Naive B cell (primary cell): ENCODE results near the gene KIRREL1. TPM values are rescaled to one million over a fixed set of nuclear protein-coding genes. Genes with fewer than 3 reads are reported as not detected.
A peak's percentile ranks its signal among the peaks of the same experiment; 100 is the strongest.
"Not testable (repeated sequence)": the region's sequence is repeated elsewhere in the genome, so short reads cannot be mapped to it uniquely, and the experiment has no call there.

ENCODE experiments used
- ATAC-seq, 2 donors: fragments of 150-1000 bp; cut with Tn5 transposase; 2 replicates each; pipeline ENCODE4 v1.10.0; 2021; ENCODE audit warnings: low read depth in 2 of 2, mild to moderate bottlenecking in 2 of 2, moderate library complexity in 2 of 2
- DNase-seq: peaks from one replicate; pipeline ENCODE4 v3.0.0; 2022
- H3K27ac Mint-ChIP-seq, 6 donors: one replicate each; pipeline ENCODE4 v1.8.0; 2020 to 2022; ENCODE audit warnings: mild to moderate bottlenecking in 6 of 6, mixed read lengths in 6 of 6, moderate library complexity in 5 of 6, inconsistent platforms in 2 of 6
- H3K27me3 Mint-ChIP-seq, 3 donors: one replicate each; pipeline ENCODE4 v1.8.0; 2021 to 2022; ENCODE audit warnings: mixed read lengths in 3 of 3, mild to moderate bottlenecking in 1 of 3
- H3K36me3 Mint-ChIP-seq, 2 donors: one replicate each; pipeline ENCODE4 v1.8.0; 2020 to 2022; ENCODE audit warnings: mixed read lengths in 2 of 2, inconsistent platforms in 1 of 2, mild to moderate bottlenecking in 1 of 2
- H3K4me1 Mint-ChIP-seq, 3 donors: one replicate each; pipeline ENCODE4 v1.8.0; 2020 to 2022; ENCODE audit warnings: mixed read lengths in 3 of 3, inconsistent platforms in 1 of 3, mild to moderate bottlenecking in 1 of 3, moderate library complexity in 1 of 3
- H3K4me3 Mint-ChIP-seq, 8 donors: one replicate each; pipeline ENCODE4 v1.8.0; 2020 to 2022; ENCODE audit warnings: mild to moderate bottlenecking in 8 of 8, mixed read lengths in 8 of 8, moderate library complexity in 8 of 8, inconsistent platforms in 2 of 8
- H3K9me3 Mint-ChIP-seq, 7 donors: one replicate each; pipeline ENCODE4 v1.8.0; 2020 to 2022; ENCODE audit warnings: mixed read lengths in 7 of 7, mild to moderate bottlenecking in 5 of 7, inconsistent platforms in 2 of 7, moderate library complexity in 1 of 7
- polyA plus RNA-seq, 6 donors: library from polyadenylated mRNA; unstranded; fragments of 300-500 nt; fragmentation: Illumina TruSeq; gene quantifications; one replicate each; pipeline ENCODE4 v1.2.3, GENCODE V29; 2021; ENCODE audit warnings: low read depth in 6 of 6

KIRREL1 gene
- polyA plus RNA-seq, 6 donors from 2014 or later: not detected

GRCh38 chr1:158118713-158119402, 125.4 kb downstream of the KIRREL1 start:
- H3K9me3 Mint-ChIP-seq: no peaks in the 10 kb centered on the region

DNA sequence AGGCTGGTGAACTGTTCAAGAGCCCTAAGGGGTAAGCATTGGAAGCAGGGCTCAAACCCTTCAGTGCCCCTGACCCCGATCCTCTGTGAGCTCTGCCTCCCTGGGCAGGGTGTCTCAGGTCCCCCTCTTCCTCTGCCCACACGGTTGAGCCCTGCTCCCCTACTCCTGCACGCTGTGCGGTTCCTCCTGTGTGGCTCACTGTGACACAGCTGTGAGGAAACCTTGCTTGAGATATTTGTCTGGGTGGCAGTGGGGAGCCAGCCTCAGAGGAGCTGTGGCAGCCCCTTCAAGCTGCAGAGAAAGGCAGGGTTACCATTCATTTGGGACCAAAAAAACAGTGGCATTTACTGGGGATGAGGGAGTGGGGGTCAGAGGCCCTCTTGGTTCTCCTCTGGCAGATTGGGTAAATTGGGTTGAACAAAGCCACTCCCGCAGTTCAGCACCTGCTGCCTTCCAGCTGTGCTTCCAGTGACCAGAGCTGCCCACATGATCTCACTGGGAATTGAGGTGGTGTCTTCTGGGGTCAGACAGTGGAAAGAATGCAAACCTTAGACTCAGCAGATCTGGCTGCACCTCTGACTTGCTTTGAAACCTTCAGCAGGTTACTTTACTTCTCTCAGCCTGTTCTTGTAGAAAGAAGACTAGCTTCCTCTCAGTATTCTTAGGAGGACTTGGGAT, 126.7 kb downstream of the KIRREL1 start:
- Mint-ChIP-seq H3K27me3 (peaks cover 23 to 44% (median 36%) of the 10 kb centered on the region in 3 donors), H3K9me3 (no peaks in the 10 kb centered on the region), H3K4me3 (no peak overlapping the region), H3K4me1 (peaks cover 20 to 21% (median 20%) of the 10 kb centered on the region in 3 donors), H3K36me3 (no peaks in the 10 kb centered on the region), H3K27ac (no peak overlapping the region)
- DNase-seq (no peak), ATAC-seq (no peak)

More at GRCh38 chr1:158118713-158119402, 125.4 kb downstream of the KIRREL1 start:
- H3K36me3 Mint-ChIP-seq: no peaks in the 10 kb centered on the region
- H3K4me3 Mint-ChIP-seq: peak overlapping the region in 3 of 8 donors; percentile 67 to 89 (median 69)
- ATAC-seq: no peak
- H3K4me1 Mint-ChIP-seq: peaks cover 23 to 29% (median 23%) of the 10 kb centered on the region in 3 donors
- peaks cover 20 to 41% (median 33%) of the 10 kb centered on the region in 3 donors for H3K27me3 Mint-ChIP-seq
- no peak for DNase-seq
- H3K27ac Mint-ChIP-seq: no peak overlapping the region

DNA sequence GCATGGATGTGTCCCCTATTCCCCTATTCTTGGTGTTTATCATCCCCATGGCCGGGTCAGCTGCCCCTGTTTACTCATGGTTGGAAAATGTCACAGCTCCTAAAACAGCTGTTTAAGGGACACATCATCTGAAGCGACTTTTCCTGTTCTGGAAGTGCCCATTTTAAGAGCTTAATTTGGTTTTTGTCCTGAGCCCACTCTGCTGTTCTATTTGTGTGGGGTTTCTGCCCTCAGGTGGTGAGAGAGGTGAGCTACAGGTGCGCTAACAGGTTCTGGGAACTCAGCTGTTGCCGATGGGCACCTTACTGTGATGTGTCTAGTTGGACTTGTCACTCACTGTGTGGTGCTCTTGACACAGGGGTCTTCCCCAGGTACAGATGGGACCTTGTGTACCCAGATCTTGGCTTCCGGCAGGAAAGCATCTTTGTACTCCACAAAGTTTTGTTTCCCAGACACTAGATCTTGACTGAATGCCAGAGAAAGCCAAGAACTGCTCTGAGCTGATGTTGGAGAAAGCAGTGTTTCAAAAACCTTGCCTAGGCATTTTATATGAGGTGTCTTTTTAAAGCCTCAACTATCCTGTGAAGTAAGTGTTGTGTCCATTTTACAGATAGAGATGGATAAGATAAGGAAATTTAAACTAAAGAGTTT, 128.3 kb downstream of the KIRREL1 start:
- Mint-ChIP-seq H3K27ac (peak overlapping the region in 1 of 6 donors; percentile 10), H3K4me3 (no peak overlapping the region), H3K9me3 (no peaks in the 10 kb centered on the region), H3K36me3 (no peaks in the 10 kb centered on the region), H3K4me1 (peaks cover 14 to 17% (median 17%) of the 10 kb centered on the region in 3 donors), H3K27me3 (peaks cover 8 to 32% (median 29%) of the 10 kb centered on the region in 3 donors)
- ATAC-seq (peak; percentile 44 to 45), DNase-seq (peak; percentile 48)

DNA sequence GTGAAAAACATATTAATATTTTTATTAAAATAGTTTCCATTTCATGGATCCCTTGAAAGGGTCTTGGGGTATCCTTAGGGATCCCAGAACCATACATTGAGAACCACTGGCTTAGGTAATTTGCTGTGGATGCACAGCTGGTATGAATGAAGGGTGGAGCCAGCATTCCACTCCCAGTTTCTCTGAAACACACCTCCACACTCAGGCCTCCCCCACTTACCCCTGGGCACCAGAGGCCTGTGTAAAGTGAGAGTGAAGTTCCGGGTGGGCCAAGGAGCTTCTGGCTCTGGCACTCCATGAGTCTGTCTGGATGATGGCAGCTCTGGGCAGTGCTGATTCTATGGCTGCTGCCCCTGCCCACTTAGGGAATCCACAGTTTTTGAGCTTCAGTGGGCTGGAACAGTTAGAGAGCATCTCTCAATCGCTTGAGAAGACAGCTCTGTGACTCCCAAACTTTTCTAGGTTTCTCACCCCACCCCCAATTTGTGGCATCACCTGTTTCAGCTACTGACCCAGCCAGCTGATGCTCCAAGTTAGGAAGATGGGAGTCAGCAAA, 129.5 kb downstream of the KIRREL1 start:
- H3K27me3 Mint-ChIP-seq: peaks cover 8 to 32% (median 27%) of the 10 kb centered on the region in 3 donors
- DNase-seq: no peak
- no peak overlapping the region for H3K27ac Mint-ChIP-seq
- H3K4me1 Mint-ChIP-seq: peaks cover 11 to 12% (median 12%) of the 10 kb centered on the region in 3 donors
- H3K36me3 Mint-ChIP-seq: no peaks in the 10 kb centered on the region
- H3K4me3 Mint-ChIP-seq: no peak overlapping the region
- no peaks in the 10 kb centered on the region for H3K9me3 Mint-ChIP-seq
- no peak for ATAC-seq

- Mint-ChIP-seq H3K27me3 (peaks cover 8 to 24% (median 18%) of the 10 kb centered on the region in 3 donors), H3K36me3 (no peaks in the 10 kb centered on the region), H3K4me3 (no peak overlapping the region), H3K9me3 (no peaks in the 10 kb centered on the region), H3K27ac (no peak overlapping the region), H3K4me1 (peaks cover 4 to 6% (median 4%) of the 10 kb centered on the region in 3 donors)
- ATAC-seq (no peak), DNase-seq (no peak)
Measured at GRCh38 chr1:158124034-158124433, 130.6 kb downstream of the KIRREL1 start.

- Mint-ChIP-seq H3K9me3 (no peaks in the 10 kb centered on the region), H3K27ac (peak overlapping the region in 1 of 6 donors; percentile 41), H3K36me3 (no peaks in the 10 kb centered on the region), H3K4me3 (no peak overlapping the region), H3K4me1 (peaks cover 4 to 6% (median 4%) of the 10 kb centered on the region in 3 donors), H3K27me3 (peaks cover 8 to 18% (median 15%) of the 10 kb centered on the region in 3 donors)
- ATAC-seq: peak; percentile 87 to 92
- peak; percentile 70 for DNase-seq
Measured at GRCh38 chr1:158124999-158125398, 131.6 kb downstream of the KIRREL1 start.

DNA sequence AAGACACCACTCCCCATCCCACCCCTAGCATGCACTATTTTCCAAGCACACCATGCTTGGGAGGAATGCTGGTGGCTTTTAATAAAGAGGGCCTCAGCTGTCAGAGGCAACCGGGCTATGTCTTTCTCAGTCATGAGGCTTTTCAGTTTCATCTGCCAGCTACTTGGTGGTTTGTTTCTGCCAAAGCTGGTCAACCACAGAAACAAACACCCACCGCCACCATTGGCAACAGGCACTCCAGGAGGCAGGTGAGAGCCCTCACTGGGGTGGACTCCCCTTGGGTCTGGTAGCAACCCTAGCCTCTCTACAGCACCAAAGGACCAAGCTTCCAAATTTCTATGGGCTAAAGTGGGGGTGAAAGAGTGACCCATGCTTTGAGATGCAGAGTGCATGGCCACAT, 133.0 kb downstream of the KIRREL1 start:
- no peak overlapping the region for H3K27ac Mint-ChIP-seq
- peaks cover 4 to 6% (median 4%) of the 10 kb centered on the region in 3 donors for H3K4me1 Mint-ChIP-seq
- H3K36me3 Mint-ChIP-seq: no peaks in the 10 kb centered on the region
- ATAC-seq (no peak), DNase-seq (no peak)
- H3K9me3 Mint-ChIP-seq: no peaks in the 10 kb centered on the region
- H3K27me3 Mint-ChIP-seq: peaks cover 5 to 10% (median 8%) of the 10 kb centered on the region in 3 donors
- H3K4me3 Mint-ChIP-seq: no peak overlapping the region

DNA sequence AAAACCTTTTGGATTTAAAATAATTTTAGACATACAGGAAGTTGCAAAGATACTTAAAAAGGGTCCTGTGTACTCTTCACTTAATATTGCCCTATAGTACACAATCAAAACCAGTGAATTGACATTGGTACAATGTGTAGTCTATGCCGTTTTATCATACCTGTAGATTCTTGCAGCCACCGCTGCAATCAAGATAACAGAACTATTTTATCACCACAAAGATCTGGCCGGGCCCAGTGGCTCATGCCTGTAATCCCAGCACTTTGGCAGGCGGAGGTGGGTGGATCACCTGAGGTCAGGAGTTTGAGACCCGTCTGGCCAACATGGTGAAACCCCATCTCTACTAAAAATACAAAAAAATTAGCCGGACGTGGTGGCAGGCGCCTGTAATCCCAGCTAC, 135.1 kb downstream of the KIRREL1 start:
- H3K27ac Mint-ChIP-seq, DNase-seq, ATAC-seq, H3K27me3 Mint-ChIP-seq, H3K36me3 Mint-ChIP-seq, H3K9me3 Mint-ChIP-seq, H3K4me1 Mint-ChIP-seq, H3K4me3 Mint-ChIP-seq: not testable (repeated sequence)

DNA sequence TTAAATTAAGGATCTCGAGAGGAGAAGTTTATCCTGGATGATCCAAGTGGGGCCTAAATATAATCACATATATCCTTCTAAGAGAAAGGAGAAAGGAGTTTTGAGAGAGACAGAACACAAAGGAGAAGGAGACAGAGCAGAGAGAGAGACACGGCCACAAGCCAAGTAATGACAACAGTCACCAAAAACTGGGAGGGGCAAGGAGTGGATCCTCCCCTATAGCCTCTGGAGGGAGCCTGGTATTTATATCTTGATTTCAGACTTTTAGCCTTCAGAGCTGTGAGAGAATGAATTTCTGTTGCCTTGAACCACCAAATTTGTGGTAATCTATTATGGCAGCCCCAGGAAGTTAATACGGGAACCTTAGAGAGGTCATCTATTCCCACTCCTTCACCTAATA, 137.8 kb downstream of the KIRREL1 start:
- DNase-seq (no peak), ATAC-seq (no peak)
- Mint-ChIP-seq H3K36me3 (no peaks in the 10 kb centered on the region), H3K4me1 (peaks cover 0 to 4% (median 0%) of the 10 kb centered on the region in 3 donors), H3K4me3 (no peak overlapping the region), H3K9me3 (no peaks in the 10 kb centered on the region), H3K27ac (no peak overlapping the region), H3K27me3 (no peaks in the 10 kb centered on the region)

DNA sequence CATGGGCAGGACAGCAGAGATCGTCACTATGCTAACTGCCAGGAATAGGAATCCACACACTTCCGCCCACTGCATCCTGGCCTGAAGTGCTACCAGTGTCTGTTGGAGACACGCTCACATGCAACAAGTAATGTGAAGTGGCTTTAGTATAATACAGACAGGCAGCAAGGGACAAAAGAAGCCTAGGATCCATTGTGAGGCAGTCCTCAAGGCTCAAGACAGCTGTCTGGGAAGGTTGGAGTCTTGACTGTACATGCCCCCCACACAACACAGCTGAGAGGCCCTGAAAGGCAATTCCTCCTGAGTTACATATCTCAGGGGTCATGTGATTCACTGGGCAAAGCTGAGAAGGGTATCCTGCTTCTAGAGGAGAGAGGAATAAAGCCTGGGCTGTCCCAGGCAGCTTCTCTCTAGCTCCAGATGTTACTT, 147.3 kb downstream of the KIRREL1 start:
- H3K9me3 Mint-ChIP-seq: no peaks in the 10 kb centered on the region
- H3K27me3 Mint-ChIP-seq: no peaks in the 10 kb centered on the region
- no peak for DNase-seq
- ATAC-seq: no peak
- H3K4me1 Mint-ChIP-seq: no peaks in the 10 kb centered on the region
- no peak overlapping the region for H3K27ac Mint-ChIP-seq
- H3K36me3 Mint-ChIP-seq: no peaks in the 10 kb centered on the region
- H3K4me3 Mint-ChIP-seq: no peak overlapping the region

DNA sequence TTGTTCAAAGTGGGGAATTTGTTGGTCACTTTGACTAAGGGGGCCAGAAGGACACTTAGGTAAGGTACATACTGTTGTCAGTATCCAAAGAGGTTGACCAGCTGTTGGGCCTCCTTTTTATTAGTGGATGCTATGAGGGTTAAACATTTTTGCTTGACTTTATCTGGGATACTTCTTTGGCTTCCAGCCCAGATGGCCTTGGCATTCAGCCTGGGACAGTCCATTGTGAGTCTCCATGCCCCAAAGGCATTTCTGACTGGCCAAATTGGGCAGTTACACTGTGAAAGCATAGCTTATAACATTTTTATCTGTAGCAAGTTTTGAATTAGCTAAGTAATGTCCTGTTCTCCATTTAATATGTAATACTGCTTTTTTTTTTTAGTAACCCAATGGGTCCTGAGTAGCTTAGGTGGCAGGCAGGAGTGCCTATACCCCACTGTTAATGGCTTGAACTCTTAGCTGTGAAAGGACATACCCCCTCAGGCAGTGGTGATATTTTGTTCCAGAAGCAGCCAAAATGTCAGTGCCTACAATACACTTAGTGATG, 151.8 kb downstream of the KIRREL1 start:
- Mint-ChIP-seq H3K36me3 (peaks cover 0 to 5% of the 10 kb centered on the region in 2 donors), H3K9me3 (peaks cover 0 to 15% (median 8%) of the 10 kb centered on the region in 7 donors), H3K4me3 (no peak overlapping the region), H3K4me1 (peaks cover 27 to 31% (median 29%) of the 10 kb centered on the region in 3 donors), H3K27ac (no peak overlapping the region), H3K27me3 (no peaks in the 10 kb centered on the region)
- DNase-seq (no peak), ATAC-seq (no peak)

GRCh38 chr1:158146165-158146564, 152.7 kb downstream of the KIRREL1 start:
- Mint-ChIP-seq H3K4me1 (peaks cover 35 to 40% (median 38%) of the 10 kb centered on the region in 3 donors), H3K27me3 (no peaks in the 10 kb centered on the region), H3K9me3 (peaks cover 0 to 15% (median 8%) of the 10 kb centered on the region in 7 donors), H3K4me3 (peak overlapping the region in 1 of 8 donors; percentile 29), H3K27ac (no peak overlapping the region), H3K36me3 (peaks cover 0 to 5% of the 10 kb centered on the region in 2 donors)
- DNase-seq (no peak), ATAC-seq (no peak)

- H3K36me3 Mint-ChIP-seq: peaks cover 0 to 5% of the 10 kb centered on the region in 2 donors
- H3K27ac Mint-ChIP-seq: no peak overlapping the region
- peaks cover 0 to 15% (median 8%) of the 10 kb centered on the region in 7 donors for H3K9me3 Mint-ChIP-seq
Measured at GRCh38 chr1:158146739-158147138, 153.3 kb downstream of the KIRREL1 start.

More at GRCh38 chr1:158146739-158147138, 153.3 kb downstream of the KIRREL1 start:
- Mint-ChIP-seq H3K4me3 (peak overlapping the region in 1 of 8 donors; percentile 79), H3K27me3 (no peaks in the 10 kb centered on the region), H3K4me1 (peaks cover 35 to 44% (median 38%) of the 10 kb centered on the region in 3 donors)
- ATAC-seq (no peak), DNase-seq (no peak)
